GM18499 (cell line): ENCODE results near the gene DAB2IP.

Experiments used
- ATAC-seq: cut with Tn5 transposase; IDR thresholded peaks from one replicate; pipeline ENCODE4 v1.9.1; 2021; ENCODE audit warnings: moderate number of reproducible peaks; ENCODE audit not compliant: insufficient read depth, unreplicated experiment

Gene DAB2IP

DNA sequence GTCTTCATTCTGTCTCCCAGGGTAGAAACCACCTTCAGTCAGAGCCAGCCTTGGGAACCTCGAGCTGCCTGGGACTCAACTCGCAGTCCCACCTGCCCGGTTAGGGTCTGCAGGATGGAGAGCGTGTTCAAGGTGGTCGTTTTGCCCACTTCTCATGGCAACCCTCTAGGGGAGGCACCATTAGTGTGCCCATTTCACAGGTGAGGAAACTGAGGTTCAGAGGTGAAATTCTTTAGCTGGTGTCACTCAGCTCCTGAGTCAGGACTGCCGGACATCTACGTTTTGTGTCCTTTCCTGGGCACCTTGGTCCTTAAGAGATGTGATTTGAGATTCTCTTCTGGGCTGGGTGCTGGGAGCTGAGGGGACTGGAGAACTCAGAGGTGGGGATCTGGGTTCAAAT is 30.0 kb downstream of the DAB2IP start:
- no peak for ATAC-seq

- no peak for ATAC-seq
Observed at GRCh38 chr9:121682201-121682600, 30.8 kb downstream of the DAB2IP start.

GRCh38 chr9:121682926-121683515 is 31.6 kb downstream of the DAB2IP start:
- no peak for ATAC-seq

- no peak for ATAC-seq
Observed at GRCh38 chr9:121683652-121684051, 32.2 kb downstream of the DAB2IP start.

DNA sequence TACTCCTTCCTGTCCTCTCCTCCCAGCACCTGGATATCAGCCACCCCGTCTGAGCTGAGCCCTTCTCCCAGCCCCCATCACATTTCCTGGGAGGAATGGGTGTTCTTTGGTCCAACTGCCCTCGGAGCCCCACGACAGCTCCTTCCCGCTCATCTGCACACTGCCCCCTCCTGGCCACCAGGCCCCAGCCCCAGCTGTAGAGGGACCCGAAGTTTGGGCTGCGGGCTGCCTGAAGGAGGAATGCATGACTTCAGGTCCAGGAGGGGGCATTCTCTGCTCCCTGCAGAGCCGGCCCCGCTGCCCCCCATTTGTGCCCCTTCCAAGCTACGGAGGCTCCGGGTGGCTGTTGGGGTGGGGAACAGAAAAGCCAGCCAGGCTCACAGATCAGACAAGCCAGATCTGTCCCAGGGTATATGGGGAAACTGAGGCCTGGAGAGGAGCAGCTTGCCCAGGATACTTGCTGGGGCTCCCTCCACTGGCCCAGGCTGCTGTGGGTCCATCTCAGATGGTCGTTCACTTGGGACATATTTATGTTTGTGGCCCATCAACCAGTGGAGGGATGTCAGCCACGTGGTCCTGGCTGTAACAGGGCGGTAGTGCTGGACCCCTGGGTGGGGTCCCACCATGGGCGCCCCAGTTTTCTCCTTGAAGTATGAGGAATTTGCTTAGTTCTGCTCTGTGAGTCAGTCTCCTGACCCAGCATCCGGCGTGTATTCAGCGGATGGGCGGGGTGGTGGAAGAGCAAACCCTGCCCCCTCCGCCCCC is 33.1 kb downstream of the DAB2IP start:
- no peak for ATAC-seq

DNA sequence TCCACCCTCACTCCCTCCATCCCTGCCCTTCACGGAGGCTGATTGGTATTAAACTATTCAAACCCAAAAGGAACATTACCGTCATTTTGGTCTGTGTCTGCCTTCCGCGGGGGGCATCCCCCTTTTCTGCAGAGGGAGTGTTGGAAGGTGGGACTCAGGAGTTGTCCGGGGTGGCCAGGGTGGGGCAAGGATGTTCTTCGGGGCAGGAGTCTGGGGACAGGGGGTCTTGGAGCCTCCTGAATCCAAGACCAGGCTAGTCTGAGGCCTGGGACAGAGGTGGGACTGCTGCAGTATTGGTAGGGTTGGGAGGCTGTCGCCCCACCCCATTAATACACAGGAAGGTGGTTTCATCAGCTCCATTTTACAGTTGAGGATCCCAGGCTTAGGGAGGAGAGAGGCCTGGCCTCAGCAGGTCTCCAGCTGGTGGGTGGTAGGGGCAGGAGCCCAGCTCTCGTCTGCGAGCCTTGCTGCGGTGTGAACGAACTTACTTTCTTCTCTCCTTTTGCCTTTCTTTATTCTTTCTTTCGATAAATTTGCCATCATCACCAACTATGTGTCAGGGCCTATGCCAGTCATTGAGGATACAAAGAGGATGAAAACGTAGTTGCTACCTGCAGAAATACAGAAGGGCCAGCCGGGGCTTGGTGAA is 33.8 kb downstream of the DAB2IP start:
- no peak for ATAC-seq

GRCh38 chr9:121685795-121686377 is 34.5 kb downstream of the DAB2IP start:
- no peak for ATAC-seq

DNA sequence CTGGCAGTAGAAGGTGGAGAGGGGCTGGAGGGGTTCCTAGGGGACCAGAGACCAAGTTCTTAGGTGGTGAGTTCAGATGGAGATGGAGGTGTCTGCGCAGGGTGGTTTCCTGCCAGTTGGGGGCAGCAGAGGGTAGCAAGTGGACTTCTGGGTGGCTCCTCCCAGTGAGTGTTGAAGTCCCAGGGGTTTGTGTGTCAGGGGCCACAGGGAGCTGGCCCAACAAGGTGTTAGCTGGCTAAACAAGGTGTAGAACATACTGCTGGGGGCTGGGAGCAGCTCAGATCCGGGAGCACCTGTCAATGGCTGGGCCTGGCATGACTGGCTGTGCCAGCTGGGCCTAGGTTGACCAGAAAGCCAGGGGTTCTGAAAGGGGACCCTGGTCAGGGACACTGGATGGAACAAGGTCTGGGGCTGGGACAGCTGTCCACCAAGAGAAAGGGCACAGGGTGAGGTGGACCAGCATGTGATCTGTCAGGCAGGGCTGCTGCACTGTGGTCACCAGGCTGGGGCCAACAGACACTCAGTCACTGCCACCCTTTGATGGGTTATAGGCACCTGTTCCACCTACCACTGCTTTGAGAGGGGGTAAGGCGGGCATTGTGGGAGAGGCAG is 35.6 kb downstream of the DAB2IP start:
- ATAC-seq, result no peak

- ATAC-seq, result no peak
Observed at GRCh38 chr9:121688146-121688680, 36.8 kb downstream of the DAB2IP start.

GRCh38 chr9:121688681-121689080 is 37.2 kb downstream of the DAB2IP start:
- ATAC-seq, result no peak

DNA sequence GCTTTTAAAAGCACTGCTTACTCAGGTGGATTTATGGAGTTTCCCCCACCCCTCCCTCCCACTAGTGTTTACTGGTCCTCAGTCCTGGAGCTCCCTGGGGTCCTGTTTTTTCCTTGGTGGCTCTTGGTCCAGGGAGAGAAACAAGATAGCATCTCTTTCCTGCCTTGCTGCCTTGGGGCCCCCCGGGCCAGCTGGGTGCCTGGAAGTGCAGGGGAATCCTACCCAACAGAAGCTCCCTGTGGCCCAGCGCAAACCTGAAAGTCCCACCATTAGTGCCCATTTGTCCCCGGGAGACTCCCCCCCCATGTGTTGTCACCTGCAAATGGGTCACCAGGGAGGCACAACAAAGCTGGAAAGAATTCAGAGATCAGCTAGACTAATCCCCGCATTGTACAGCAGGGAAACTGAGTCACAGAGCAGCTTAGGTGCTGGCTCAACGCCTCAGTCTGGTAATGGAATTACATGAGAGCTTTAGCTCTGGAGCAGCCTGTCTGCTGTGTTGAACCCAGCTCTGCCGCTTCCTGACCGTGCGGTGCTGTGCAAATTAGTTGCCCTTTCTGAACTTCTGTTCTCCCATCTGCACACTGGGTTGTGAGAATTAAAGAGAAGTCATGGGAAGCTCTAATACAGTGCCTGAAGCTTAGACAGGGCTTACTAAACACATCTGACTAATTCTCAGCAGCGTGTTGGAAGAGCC is 38.2 kb downstream of the DAB2IP start:
- ATAC-seq, result no peak

DNA sequence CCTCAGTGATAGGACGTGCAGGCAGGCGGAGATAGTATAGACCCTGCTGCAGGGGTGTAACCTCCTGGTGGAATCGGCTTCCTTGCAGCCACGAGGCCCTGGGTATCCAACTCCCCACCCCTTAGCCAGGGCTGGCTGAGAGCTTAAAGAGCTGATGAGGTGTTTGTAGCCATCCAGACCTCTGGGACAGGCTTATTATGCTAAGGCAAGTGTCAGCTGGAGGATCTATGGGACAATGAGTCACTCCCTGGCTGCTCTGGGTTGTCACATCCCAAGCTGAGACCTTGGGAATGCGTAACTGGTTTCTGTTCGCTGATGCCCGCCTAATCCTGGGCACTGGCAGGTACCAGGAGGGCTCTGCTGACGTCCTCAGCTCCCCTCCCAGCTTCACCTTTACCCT is 38.9 kb downstream of the DAB2IP start:
- no peak for ATAC-seq

- ATAC-seq, result no peak
Observed at GRCh38 chr9:121690766-121691165, 39.3 kb downstream of the DAB2IP start.

DNA sequence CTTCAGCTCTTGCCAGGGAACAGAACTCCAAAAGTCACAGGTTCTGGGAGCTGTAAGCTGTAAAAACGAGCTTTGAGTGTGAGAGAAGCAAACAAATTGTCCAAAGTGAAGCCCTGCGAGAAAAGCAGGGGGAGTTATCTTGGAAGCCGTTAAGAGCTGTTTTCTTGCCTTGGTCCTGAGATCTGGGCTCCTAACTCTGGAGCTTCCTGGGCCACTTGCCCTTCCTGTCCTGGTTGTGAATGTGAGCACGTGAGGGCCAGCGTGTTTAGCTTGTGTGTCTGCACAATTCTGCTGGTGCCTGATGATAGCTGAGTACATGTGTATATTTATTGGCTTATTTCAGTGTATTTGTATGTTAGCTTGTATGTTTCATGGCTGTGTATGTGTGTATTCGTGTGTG is 40.5 kb downstream of the DAB2IP start:
- no peak for ATAC-seq

DNA sequence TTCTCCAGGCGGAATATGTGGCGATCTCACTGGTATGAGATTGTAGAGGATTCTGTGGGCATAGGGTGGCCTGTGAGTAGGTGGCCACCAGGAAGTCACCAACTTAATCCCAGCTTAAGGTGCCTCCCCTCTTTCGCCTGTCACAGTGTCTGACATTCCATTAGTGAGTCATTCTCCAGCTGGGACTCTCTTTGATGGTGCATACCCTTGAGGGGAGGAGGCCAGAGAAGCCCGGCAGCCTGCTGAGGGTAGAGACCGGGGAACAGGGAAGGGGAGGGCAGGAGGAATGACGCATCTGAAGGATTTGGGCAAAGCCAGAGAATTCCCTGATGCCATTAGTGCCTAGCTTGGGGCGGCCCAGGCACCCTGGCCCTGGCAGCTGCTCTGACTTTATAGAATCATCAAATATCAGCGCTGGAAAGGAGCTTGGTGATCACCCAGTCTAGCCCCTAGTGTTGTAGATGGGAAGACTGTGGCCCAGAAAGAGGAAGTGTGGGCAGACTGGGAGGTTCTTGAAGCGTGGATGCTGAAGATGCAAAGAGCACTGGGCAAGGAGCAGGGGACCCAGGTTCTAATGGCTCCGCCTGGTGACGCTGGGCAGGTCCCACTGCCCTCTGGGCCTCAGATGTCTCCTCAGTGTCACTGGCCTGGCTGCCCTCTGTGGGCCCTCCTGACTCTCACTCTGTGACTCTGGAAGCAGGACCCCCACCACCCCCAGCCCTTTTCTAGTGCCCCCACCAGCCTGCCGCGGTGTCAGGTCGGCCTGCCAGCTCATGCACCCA is 41.4 kb downstream of the DAB2IP start:
- ATAC-seq, result no peak

GRCh38 chr9:121693388-121693670 is 41.9 kb downstream of the DAB2IP start:
- ATAC-seq, result no peak

GRCh38 chr9:121694001-121694400 is 42.6 kb downstream of the DAB2IP start:
- ATAC-seq, result no peak

DNA sequence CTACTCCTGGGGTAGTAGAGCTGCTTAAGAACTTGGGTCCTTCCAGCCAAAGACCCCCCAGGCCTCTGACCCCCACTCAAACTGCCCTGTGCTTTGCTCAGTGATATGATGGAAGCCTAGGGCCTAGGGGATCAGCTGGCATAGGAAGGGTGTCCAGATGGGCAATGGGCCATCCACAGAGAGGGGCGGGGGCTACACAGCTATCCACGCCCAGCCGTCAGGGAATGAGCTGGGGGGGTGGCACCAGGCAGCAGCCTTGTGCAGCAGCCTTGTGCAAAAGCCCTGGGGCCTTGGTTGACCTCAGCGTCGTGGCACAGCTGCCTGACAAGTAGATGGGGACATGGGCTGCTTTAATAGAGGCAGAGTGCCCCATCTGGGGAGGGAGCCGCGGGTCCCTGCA is 43.2 kb downstream of the DAB2IP start:
- no peak for ATAC-seq

DNA sequence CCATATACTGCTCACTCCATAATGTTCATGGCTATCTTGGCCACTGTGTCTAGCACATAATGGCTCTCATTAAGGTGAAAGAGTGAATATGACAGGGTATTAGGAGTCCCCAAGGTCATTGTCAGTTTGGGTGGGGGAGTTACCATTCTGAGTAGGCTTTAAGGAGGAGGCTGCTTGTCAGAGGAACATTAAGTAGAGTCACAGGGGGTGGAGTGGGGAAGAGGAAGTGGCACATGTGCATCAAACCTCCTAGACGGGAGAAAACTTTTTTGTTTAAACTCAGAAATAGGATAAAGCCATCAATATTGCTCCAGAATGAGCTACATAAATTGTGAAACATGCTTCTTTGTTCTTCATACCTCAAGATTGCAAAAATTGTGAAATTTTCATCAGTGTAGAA is 45.5 kb downstream of the DAB2IP start:
- no peak for ATAC-seq
